Gastrocnemius medialis (tissue), 4 donors: ENCODE measurements around the gene ZNHIT3. TPM values are rescaled to one million over a fixed set of nuclear protein-coding genes. Genes with fewer than 3 reads are reported as not detected.

Experiments
- ATAC-seq, 2 donors: fragments of 150-250 bp; one replicate each; pipeline ENCODE4 v1.9.1; 2016
- DNase-seq, 2 donors: peaks; one replicate each; pipeline ENCODE4 v3.0.0-alpha.2; 2019
- H3K27ac ChIP-seq, 4 donors: fragments of 200-600 bp; sonication (generic); 1 replicate in 1 of 4; 2 replicates in 3 of 4; pipeline ENCODE4 v1.5.1; 2016 to 2018; ENCODE audit warnings: mild to moderate bottlenecking in 2 of 4, moderate library complexity in 1 of 4
- H3K27me3 ChIP-seq, 3 donors: fragments of 200-600 bp; sonication (generic) in 2 of 3; 1 replicate in 1 of 3; 2 replicates in 2 of 3; pipeline versions ENCODE4 v1.5.1 to v1.6.0; 2016 to 2019; ENCODE audit warnings: mild to moderate bottlenecking in 1 of 3, moderate library complexity in 1 of 3
- H3K36me3 ChIP-seq, 2 donors: fragments of 200-600 bp; sonication (generic) in 1 of 2; one replicate each; pipeline ENCODE4 v1.5.1; 2017 to 2018
- H3K4me1 ChIP-seq, 2 donors: fragments of 200-600 bp; sonication (generic) in 1 of 2; one replicate each; pipeline ENCODE4 v1.5.1; 2016 to 2017; ENCODE audit warnings: mild to moderate bottlenecking in 2 of 2
- H3K4me3 ChIP-seq, 4 donors: fragments of 200-600 bp; sonication (generic) in 3 of 4; 1 replicate in 1 of 4; 2 replicates in 3 of 4; pipeline ENCODE4 v1.5.1; 2016 to 2019; ENCODE audit warnings: mild to moderate bottlenecking in 2 of 4
- H3K9me3 ChIP-seq, 3 donors: fragments of 200-600 bp; sonication (generic) in 2 of 3; 1 replicate in 1 of 3; 2 replicates in 2 of 3; pipeline ENCODE4 v1.5.1; 2016 to 2019
- CTCF ChIP-seq, 5 experiments: fragments of 450-650 bp in 3 of 5; fragments of 200-600 bp in 2 of 5; sonication (generic) in 2 of 5; IDR thresholded peaks in 4 of 5; conservative IDR thresholded peaks in 1 of 5; 1 replicate in 4 of 5; 2 replicates in 1 of 5; pipeline ENCODE4 v1.5.1; 2016 to 2019; ENCODE audit warnings: antibody characterized with exemption in 5 of 5, mild to moderate bottlenecking in 3 of 5, moderate library complexity in 3 of 5
- POLR2A ChIP-seq, 2 donors: fragments of 450-650 bp; IDR thresholded peaks; one replicate each; pipeline ENCODE4 v1.6.1; 2017; ENCODE audit warnings: antibody characterized with exemption in 2 of 2, mild to moderate bottlenecking in 2 of 2, moderate library complexity in 2 of 2
- in situ Hi-C, 4 donors: fragments of 200-750 bp; cut with MboI; loops; one replicate each; pipeline versions ENCODE4 v1.15.0 to v1.8.0; 2017; ENCODE audit warnings: low sequenced_read_pairs in 4 of 4
- intact Hi-C: fragments of 100-400 bp; cut with DNase I; formaldehyde crosslinking; loops from one replicate; pipeline ENCODE4 v1.15.1; 2023; ENCODE audit warnings: low total_unique reads
- total RNA-seq, 4 donors: library from RNA; depleted of rRNA; stranded (reverse); fragments of >200 nt; gene quantifications; one replicate each; pipeline versions ENCODE4 v1.1.0 to v1.2.3, GENCODE V29; 2016

Gene ZNHIT3
- total RNA-seq, 4 donors from 2014 or later, result 33.4 to 52.7 (median 39.3) TPM

GRCh38 chr17:36527621-36528250 lies 41.3 kb downstream of the ZNHIT3 start:
- no peak for ATAC-seq
- TF ChIP-seq POLR2A (IDR thresholded peaks at IDR 0.05) (no peak), CTCF (IDR thresholded peaks at IDR 0.05 in 4 of 5, conservative IDR thresholded peaks at IDR 0.05 in 1 of 5) (no peak)
- Histone ChIP-seq H3K27me3 (no peaks in the 10 kb centered on the region), H3K27ac (no peak overlapping the region), H3K9me3 (no peaks in the 10 kb centered on the region), H3K4me1 (peaks cover 0 to 9% of the 10 kb centered on the region in 2 donors), H3K4me3 (no peak overlapping the region), H3K36me3 (peaks cover 0 to 63% of the 10 kb centered on the region in 2 donors)
- intact Hi-C loops (no loop called here), in situ Hi-C loops (loop anchor here in 1 of 4 donors (25.0 kb wide), 2 partner anchors 940 to 1085 kb away; partner anchors contain the start of genes AP2B1, PEX12 and SYNRG)
- DNase-seq, result no peak

GRCh38 chr17:36529121-36529520 lies 42.6 kb downstream of the ZNHIT3 start:
- in situ Hi-C loops, result loop anchor here in 1 of 4 donors (25.0 kb wide), 2 partner anchors 942 to 1083 kb away; partner anchors contain the start of genes AP2B1, PEX12 and SYNRG
- DNase-seq (no peak), ATAC-seq (no peak)
- Histone ChIP-seq H3K27me3 (no peaks in the 10 kb centered on the region), H3K27ac (no peak overlapping the region), H3K36me3 (peaks cover 0 to 69% of the 10 kb centered on the region in 2 donors), H3K4me3 (no peak overlapping the region), H3K9me3 (no peaks in the 10 kb centered on the region), H3K4me1 (peaks cover 8 to 13% of the 10 kb centered on the region in 2 donors)
- intact Hi-C loops, result no loop called here
- TF ChIP-seq CTCF (IDR thresholded peaks at IDR 0.05 in 4 of 5, conservative IDR thresholded peaks at IDR 0.05 in 1 of 5) (no peak), POLR2A (IDR thresholded peaks at IDR 0.05) (no peak)

GRCh38 chr17:36532435-36532975 lies 46.0 kb downstream of the ZNHIT3 start:
- in situ Hi-C loops, result loop anchor here in 1 of 4 donors (10.0 to 25.0 kb wide), 3 partner anchors 62 to 1080 kb away; partner anchors contain the start of genes AP2B1, DHRS11, PEX12 and SYNRG
- peaks cover 0 to 47% of the 10 kb centered on the region in 2 donors for H3K36me3 ChIP-seq
- no peaks in the 10 kb centered on the region for H3K27me3 ChIP-seq
- no peak overlapping the region for H3K27ac ChIP-seq
- DNase-seq (no peak), ATAC-seq (no peak)
- intact Hi-C loops, result loop anchor here (5.0 to 10.0 kb wide), 2 partner anchors 415 to 1388 kb away; partner anchors contain the start of genes AATF, NLE1 and UNC45B
- no peak overlapping the region for H3K4me3 ChIP-seq
- TF ChIP-seq CTCF (IDR thresholded peaks at IDR 0.05 in 4 of 5, conservative IDR thresholded peaks at IDR 0.05 in 1 of 5), result no peak
- no peak for TF ChIP-seq POLR2A (IDR thresholded peaks at IDR 0.05)
- peaks cover 19 to 20% of the 10 kb centered on the region in 2 donors for H3K4me1 ChIP-seq
- H3K9me3 ChIP-seq, result no peaks in the 10 kb centered on the region

GRCh38 chr17:36533935-36534839 lies 47.7 kb downstream of the ZNHIT3 start:
- peak; percentile 32 to 75 for DNase-seq
- ATAC-seq, result peak; percentile 18 to 42
- Histone ChIP-seq H3K4me1 (peaks cover 13 to 19% of the 10 kb centered on the region in 2 donors), H3K36me3 (peaks cover 0 to 45% of the 10 kb centered on the region in 2 donors), H3K27me3 (no peaks in the 10 kb centered on the region), H3K4me3 (peak overlapping the region; percentile 70 to 98 (median 92)), H3K9me3 (no peaks in the 10 kb centered on the region), H3K27ac (peak overlapping the region; percentile 91 to 100 (median 99))
- in situ Hi-C loops, result loop anchor here in 1 of 4 donors (10.0 to 25.0 kb wide), 3 partner anchors 61 to 1078 kb away; partner anchors contain the start of genes AP2B1, DHRS11, PEX12 and SYNRG
- TF ChIP-seq POLR2A (IDR thresholded peaks at IDR 0.05) (no peak), CTCF (IDR thresholded peaks at IDR 0.05 in 4 of 5, conservative IDR thresholded peaks at IDR 0.05 in 1 of 5) (peak; percentile 26 to 63 (median 61))
- intact Hi-C loops, result loop anchor here (1.0 to 10.0 kb wide), 3 partner anchors 48 to 1389 kb away; partner anchors contain the start of genes AATF, NLE1, UNC45B and ZNHIT3
